Common myeloid progenitor, CD34-positive (primary cell): Measurements from ENCODE around the gene NRROS.

ENCODE experiments used
- CTCF ChIA-PET: fragments of 350-600 bp; sonication (Branson Sonifier 250); formaldehyde crosslinking; loops from one replicate; lab custom pipeline; 2021; ENCODE audit warnings: antibody characterized with exemption; lab: Charles Lee
- POLR2A ChIA-PET: fragments of 350-600 bp; sonication (Branson Sonifier 250); formaldehyde crosslinking; loops from one replicate; lab custom pipeline; 2021; ENCODE audit warnings: antibody characterized with exemption; lab: Charles Lee
- DNase-seq, 3 donors: peaks; one replicate each; pipeline versions ENCODE4 v3.0.0 to v3.0.0-alpha.2; 2013
- H3K27ac ChIP-seq, 2 experiments: 1 replicate in 1 of 2; 2 replicates in 1 of 2; pipeline ENCODE4 v1.7.0; 2013; ENCODE audit warnings: inconsistent platforms in 2 of 2, low read length in 2 of 2, mild to moderate bottlenecking in 2 of 2, low read depth in 1 of 2, moderate library complexity in 1 of 2; ENCODE audit not compliant: severe bottlenecking in 2 of 2, insufficient read depth in 1 of 2, poor library complexity in 1 of 2
- H3K27me3 ChIP-seq, 5 experiments: replicated peaks in 2 of 5; 1 replicate in 3 of 5; 2 replicates in 2 of 5; pipeline versions ENCODE4 v1.6.1 to v1.7.0; 2013; ENCODE audit warnings: low read length in 4 of 5, mild to moderate bottlenecking in 2 of 5, moderate library complexity in 2 of 5, inconsistent platforms in 1 of 5; ENCODE audit not compliant: insufficient read depth in 5 of 5, control insufficient read depth in 4 of 5
- H3K36me3 ChIP-seq, 4 experiments: 1 replicate in 2 of 4; 2 replicates in 2 of 4; pipeline versions ENCODE4 v1.6.1 to v1.7.0; 2013; ENCODE audit warnings: low read length in 3 of 4, control low read depth in 1 of 4, mild to moderate bottlenecking in 1 of 4; ENCODE audit not compliant: control insufficient read depth in 4 of 4, insufficient read depth in 4 of 4
- H3K4me1 ChIP-seq, 4 experiments: 1 replicate in 3 of 4; 2 replicates in 1 of 4; pipeline versions ENCODE4 v1.6.1 to v1.7.1; 2013; ENCODE audit warnings: low read length in 3 of 4, mild to moderate bottlenecking in 3 of 4, control low read depth in 1 of 4, inconsistent platforms in 1 of 4, moderate library complexity in 1 of 4; ENCODE audit not compliant: control insufficient read depth in 4 of 4, insufficient read depth in 4 of 4; ENCODE audit errors: control extremely low read depth in 1 of 4
- H3K4me3 ChIP-seq, 7 experiments: 1 replicate in 4 of 7; 2 replicates in 3 of 7; pipeline versions ENCODE4 v1.5.1 to v1.7.0; 2013; ENCODE audit warnings: mild to moderate bottlenecking in 7 of 7, low read length in 6 of 7, moderate library complexity in 6 of 7, inconsistent platforms in 2 of 7, low read depth in 2 of 7, control low read depth in 1 of 7; ENCODE audit not compliant: insufficient read depth in 4 of 7, control insufficient read depth in 1 of 7; ENCODE audit errors: extremely low read depth in 1 of 7
- H3K9me3 ChIP-seq, 5 experiments: 1 replicate in 4 of 5; 2 replicates in 1 of 5; pipeline versions ENCODE4 v1.6.1 to v1.7.1; 2013; ENCODE audit warnings: low read length in 4 of 5, mild to moderate bottlenecking in 2 of 5, inconsistent platforms in 1 of 5, low read depth in 1 of 5, moderate library complexity in 1 of 5; ENCODE audit not compliant: control insufficient read depth in 4 of 5, insufficient read depth in 2 of 5; ENCODE audit errors: control extremely low read depth in 1 of 5
- WGBS: methylation state at CpG from one replicate; pipeline ENCODE4 v1.1.5; 2013; ENCODE audit not compliant: insufficient coverage; 5-methylcytosine and 5-hydroxymethylcytosine counted together

Gene NRROS

DNA sequence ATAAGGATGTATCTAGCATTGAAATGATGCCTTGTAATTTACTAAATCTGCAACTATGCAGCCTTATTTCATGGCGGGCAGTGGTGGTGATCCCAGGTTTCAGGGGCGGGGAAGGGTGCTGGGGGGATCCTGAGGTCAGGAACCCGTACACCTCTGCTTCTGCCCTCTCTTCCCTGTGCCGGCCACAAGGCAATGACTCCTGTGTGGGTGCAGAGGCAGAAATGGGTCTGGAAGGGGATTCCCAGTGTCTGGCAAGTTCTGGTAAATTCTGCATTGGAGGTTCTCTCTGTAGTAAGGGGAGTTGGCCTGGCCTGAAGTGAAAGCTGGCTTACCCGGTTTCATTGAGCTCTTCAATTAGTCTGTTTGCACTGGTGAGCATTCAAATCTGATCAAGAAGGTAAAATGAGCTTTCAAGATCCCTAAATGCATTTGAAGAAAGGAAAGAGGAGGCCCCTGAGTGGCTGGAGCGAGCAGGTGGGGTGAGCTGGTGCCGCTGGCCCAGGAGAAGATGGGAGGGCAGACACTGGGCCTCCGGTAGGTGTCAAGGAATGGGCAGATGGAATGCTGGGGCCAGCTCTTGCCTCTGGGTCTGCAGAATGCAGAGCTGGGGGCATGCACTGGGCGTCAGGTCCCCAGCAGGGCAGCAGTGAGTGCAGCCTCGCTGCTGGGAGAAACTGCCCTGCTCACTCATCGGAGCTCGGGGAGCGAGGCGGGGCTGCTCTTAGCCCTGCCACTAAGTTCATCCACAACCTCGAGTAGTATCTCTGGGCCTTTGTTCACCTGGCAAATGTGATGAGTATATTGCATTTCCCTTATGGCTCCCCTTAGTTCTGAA lies 13.7 kb downstream of the NRROS start:
- Histone ChIP-seq H3K9me3 (no peaks in the 10 kb centered on the region), H3K4me3 (no peak overlapping the region), H3K27me3 (no peaks in the 10 kb centered on the region), H3K27ac (peak overlapping the region; percentile 1 to 51), H3K4me1 (peaks cover 5 to 39% (median 37%) of the 10 kb centered on the region in 4 experiments), H3K36me3 (peaks cover 12 to 89% (median 64%) of the 10 kb centered on the region in 4 experiments)
- ChIA-PET POLR2A (interaction anchor here (0.6 kb wide), 2 partner anchors 126 to 395 kb away, joined by 3 read pairs; no protein-coding TSS in a partner anchor), CTCF (interaction anchor here (1.0 to 5.6 kb wide), 7 partner anchors 9 to 49 kb away, joined by 3 to 25 read pairs (median 4); no protein-coding TSS in a partner anchor)
- no peak for DNase-seq
- WGBS = 83% methylated on average over 10 of the region's 15 CpGs

DNA sequence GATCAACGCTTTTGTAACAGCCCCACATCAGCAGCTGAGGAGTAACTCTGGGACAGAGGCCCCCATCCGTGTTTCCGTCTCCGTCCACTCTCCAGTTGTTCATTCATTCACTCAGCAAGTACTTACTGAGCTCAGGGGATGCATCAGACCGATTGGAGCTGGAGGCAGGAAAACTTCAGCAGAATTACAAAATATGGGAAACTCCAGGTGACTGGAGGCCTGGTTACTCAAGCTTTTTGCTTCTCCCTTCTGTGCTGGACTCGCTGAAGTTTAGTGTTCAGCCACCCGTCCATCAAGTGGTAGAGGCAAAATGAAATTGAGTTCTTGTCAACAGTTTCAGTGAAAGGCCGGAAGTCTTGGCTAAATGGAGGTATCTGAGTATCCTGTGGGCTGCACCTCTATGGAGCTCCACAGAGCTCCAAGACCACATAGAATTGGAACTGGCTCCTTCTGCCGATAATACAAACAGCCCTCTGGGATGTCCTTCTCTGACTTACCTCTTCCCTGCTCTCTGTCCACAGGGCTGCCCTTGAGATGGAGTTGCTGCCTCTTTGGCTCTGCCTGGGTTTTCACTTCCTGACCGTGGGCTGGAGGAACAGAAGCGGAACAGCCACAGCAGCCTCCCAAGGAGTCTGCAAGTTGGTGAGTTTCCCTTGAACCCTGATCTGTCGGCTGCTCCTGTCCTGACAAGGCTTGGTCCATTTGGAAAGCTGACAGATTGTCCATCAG lies 14.7 kb downstream of the NRROS start:
- peaks cover 15 to 88% (median 65%) of the 10 kb centered on the region in 4 experiments for H3K36me3 ChIP-seq
- CTCF ChIA-PET = interaction anchor here (1.0 to 5.6 kb wide), 6 partner anchors 9 to 50 kb away, joined by 3 to 25 read pairs (median 10); no protein-coding TSS in a partner anchor
- POLR2A ChIA-PET = no interaction called here
- peak overlapping the region in 1 of 2 experiments; percentile 51 for H3K27ac ChIP-seq
- 89% methylated on average over 12 of the region's 12 CpGs for WGBS
- DNase-seq = no peak
- no peaks in the 10 kb centered on the region for H3K27me3 ChIP-seq
- no peak overlapping the region for H3K4me3 ChIP-seq
- no peaks in the 10 kb centered on the region for H3K9me3 ChIP-seq
- H3K4me1 ChIP-seq = peaks cover 5 to 33% (median 32%) of the 10 kb centered on the region in 4 experiments

DNA sequence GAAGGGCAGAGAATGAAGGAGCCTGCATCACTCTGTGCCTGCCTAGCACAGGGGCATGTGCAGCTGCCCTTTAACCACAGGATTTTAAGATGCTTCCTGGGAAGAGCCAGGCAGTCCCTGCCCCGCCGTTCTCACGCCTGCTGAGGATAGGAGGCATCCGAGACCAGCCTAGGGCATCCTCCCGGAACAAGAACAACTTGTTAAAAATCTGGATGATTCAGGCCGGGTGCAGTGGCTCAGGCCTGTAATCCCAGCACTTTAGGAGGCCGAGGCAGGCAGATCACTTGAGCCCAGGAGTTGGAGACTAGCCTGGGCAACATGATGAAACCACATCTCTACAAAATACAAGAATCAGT lies 15.2 kb downstream of the NRROS start:
- H3K27me3 ChIP-seq = no peaks in the 10 kb centered on the region
- POLR2A ChIA-PET = no interaction called here
- 94% methylated on average over 7 of the region's 7 CpGs for WGBS
- peaks cover 5 to 31% (median 29%) of the 10 kb centered on the region in 4 experiments for H3K4me1 ChIP-seq
- no peak overlapping the region for H3K4me3 ChIP-seq
- H3K36me3 ChIP-seq = peaks cover 15 to 90% (median 67%) of the 10 kb centered on the region in 4 experiments
- peak overlapping the region in 1 of 2 experiments; percentile 51 for H3K27ac ChIP-seq
- DNase-seq = no peak
- no peaks in the 10 kb centered on the region for H3K9me3 ChIP-seq
- CTCF ChIA-PET = interaction anchor here (1.1 to 5.6 kb wide), 5 partner anchors 8 to 45 kb away, joined by 4 to 25 read pairs (median 16); no protein-coding TSS in a partner anchor

DNA sequence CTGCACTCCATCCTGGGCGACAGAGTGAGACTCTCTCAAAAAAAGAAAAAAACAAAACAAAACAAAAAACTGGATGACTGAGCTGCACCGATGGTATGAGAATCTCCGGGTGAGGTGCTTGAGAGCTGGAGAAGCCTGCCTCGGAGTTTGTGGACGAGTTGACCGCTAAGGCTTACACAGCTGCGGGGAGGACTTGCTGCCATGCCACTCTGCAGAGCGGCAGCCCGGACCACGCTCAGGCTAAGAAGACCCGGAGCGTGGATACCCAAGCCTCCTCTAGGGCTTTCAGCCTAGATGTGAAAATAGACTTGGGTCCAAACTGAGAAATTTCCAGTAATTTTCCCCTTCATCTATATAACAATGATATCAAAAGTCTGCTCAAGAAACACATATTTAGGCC lies 16.0 kb downstream of the NRROS start:
- Histone ChIP-seq H3K9me3 (no peaks in the 10 kb centered on the region), H3K4me1 (peaks cover 5 to 24% (median 23%) of the 10 kb centered on the region in 4 experiments), H3K4me3 (no peak overlapping the region), H3K27ac (no peak overlapping the region), H3K27me3 (no peaks in the 10 kb centered on the region), H3K36me3 (peaks cover 19 to 91% (median 73%) of the 10 kb centered on the region in 4 experiments)
- ChIA-PET POLR2A (no interaction called here), CTCF (interaction anchor here (1.8 to 5.6 kb wide), 4 partner anchors 11 to 45 kb away, joined by 5 to 25 read pairs (median 20); no protein-coding TSS in a partner anchor)
- DNase-seq = no peak
- WGBS = 98% methylated on average over 9 of the region's 12 CpGs

DNA sequence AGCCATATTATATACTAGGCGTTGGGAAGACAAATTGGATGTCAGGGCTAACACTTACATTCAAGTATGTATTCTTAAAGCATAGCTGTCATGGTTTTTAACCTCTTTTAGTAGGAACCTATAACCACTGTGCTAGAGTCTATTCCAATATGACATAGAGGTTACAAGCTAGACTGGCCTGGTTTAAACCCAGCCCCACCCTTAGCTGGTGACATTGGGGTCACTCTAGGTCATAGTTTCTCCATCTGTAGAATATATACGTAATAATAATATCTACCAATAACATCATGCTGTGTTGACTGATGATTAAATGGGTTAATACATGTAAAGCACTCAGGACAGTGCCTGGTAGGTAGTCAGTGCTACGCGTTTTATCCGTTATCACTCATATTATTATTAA lies 16.7 kb downstream of the NRROS start:
- ChIA-PET CTCF (interaction anchor here (1.8 to 5.6 kb wide), 4 partner anchors 12 to 46 kb away, joined by 5 to 25 read pairs (median 20); no protein-coding TSS in a partner anchor), POLR2A (no interaction called here)
- Histone ChIP-seq H3K36me3 (peaks cover 19 to 91% (median 77%) of the 10 kb centered on the region in 4 experiments), H3K9me3 (no peaks in the 10 kb centered on the region), H3K4me1 (peaks cover 0 to 19% (median 17%) of the 10 kb centered on the region in 4 experiments), H3K27ac (no peak overlapping the region), H3K4me3 (no peak overlapping the region), H3K27me3 (no peaks in the 10 kb centered on the region)
- no CpG with 5 or more reads among the region's 5 CpGs for WGBS
- no peak for DNase-seq

- no peaks in the 10 kb centered on the region for H3K9me3 ChIP-seq
- no peaks in the 10 kb centered on the region for H3K27me3 ChIP-seq
- H3K36me3 ChIP-seq = peaks cover 6 to 82% (median 65%) of the 10 kb centered on the region in 4 experiments
- peaks cover 0 to 8% (median 4%) of the 10 kb centered on the region in 4 experiments for H3K4me1 ChIP-seq
- 97% methylated on average over 30 of the region's 35 CpGs for WGBS
- no peak for DNase-seq
- ChIA-PET POLR2A (interaction anchor here (1.1 kb wide), 1 partner anchor 20 kb away, joined by 3 read pairs; the partner anchor contains the start of gene NRROS), CTCF (interaction anchor here (1.0 to 2.6 kb wide), 4 partner anchors 9 to 51 kb away, joined by 3 to 10 read pairs (median 6); no protein-coding TSS in a partner anchor)
- H3K4me3 ChIP-seq = no peak overlapping the region
- H3K27ac ChIP-seq = no peak overlapping the region
These were observed 20.4 kb downstream of the NRROS start for GRCh38 chr3:196659901-196660351.
